HG03460 (cell line): ENCODE measurements around the gene DISP2.

Experiments used
- ATAC-seq: cut with Tn5 transposase; IDR thresholded peaks from one replicate; pipeline ENCODE4 v1.9.1; 2021; ENCODE audit not compliant: unreplicated experiment

DISP2 gene

DNA sequence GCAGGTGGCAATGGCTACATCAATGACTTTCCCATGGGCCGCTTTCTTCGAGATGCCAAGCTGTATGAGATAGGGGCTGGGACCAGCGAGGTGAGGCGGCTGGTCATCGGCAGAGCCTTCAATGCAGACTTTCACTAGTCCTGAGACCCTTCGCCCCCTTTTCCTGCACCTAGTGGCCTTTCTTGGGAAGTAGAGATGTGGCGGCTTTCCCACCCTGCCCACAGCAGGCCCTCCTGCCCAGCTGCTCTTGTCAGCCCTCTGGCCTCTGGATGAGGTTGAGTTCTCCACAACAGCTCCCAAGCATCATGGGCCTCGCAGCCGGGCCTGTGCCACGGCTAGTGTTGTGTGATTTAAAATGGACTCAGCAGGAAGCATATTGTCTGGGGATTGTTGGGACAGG, 60.1 kb downstream of the DISP2 start:
- no peak for ATAC-seq

DNA sequence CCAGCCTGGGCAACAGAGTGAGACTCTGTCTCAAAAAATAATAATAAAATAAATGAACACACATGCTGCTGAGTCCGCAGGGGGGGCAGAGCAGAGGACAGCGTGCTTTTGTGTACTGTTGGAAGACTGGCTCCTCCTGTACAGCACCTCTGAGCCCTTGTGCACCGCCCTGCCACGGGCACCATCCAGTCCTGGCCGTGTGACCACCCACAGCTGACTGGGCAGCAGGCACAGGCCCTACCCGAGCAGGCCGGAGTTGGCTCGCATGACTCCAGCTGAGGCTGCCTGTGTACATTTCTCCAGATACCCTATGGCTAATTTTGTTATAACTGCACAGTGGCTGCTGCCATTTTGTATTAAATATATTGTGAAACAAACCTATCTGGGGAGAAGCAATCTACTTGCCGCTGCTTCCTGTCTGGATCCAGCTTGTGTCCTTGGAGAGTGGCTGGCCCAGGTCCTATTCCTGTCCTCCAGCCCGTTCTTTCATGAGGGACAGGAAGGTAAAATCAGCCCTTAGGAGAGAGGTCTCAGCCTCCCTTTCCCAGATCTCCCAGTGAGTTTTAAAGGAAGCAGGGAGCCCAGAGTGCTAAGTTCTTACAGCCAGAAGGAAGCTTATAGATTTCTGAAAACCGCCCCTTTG, 62.2 kb downstream of the DISP2 start:
- no peak for ATAC-seq

DNA sequence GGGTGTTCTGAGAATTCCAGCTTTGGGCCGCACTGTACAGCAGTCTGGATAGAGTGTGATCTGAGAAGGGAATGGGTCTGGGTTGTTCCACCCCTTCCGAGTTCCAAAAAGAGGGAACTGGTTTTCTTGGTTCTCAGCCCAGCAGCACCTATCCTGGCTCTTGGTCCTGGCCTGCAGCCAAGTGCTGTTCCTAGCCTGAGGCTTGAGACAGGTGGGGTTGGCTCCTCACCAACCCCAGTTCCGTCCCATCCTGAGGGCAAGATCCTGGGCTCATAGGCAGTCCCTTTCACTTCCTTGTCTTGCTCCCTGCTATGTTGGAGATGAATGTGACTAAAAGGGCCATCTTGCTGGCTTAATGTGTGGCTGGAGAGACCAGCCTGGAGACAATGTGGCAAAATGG, 62.8 kb downstream of the DISP2 start:
- ATAC-seq = no peak

DNA sequence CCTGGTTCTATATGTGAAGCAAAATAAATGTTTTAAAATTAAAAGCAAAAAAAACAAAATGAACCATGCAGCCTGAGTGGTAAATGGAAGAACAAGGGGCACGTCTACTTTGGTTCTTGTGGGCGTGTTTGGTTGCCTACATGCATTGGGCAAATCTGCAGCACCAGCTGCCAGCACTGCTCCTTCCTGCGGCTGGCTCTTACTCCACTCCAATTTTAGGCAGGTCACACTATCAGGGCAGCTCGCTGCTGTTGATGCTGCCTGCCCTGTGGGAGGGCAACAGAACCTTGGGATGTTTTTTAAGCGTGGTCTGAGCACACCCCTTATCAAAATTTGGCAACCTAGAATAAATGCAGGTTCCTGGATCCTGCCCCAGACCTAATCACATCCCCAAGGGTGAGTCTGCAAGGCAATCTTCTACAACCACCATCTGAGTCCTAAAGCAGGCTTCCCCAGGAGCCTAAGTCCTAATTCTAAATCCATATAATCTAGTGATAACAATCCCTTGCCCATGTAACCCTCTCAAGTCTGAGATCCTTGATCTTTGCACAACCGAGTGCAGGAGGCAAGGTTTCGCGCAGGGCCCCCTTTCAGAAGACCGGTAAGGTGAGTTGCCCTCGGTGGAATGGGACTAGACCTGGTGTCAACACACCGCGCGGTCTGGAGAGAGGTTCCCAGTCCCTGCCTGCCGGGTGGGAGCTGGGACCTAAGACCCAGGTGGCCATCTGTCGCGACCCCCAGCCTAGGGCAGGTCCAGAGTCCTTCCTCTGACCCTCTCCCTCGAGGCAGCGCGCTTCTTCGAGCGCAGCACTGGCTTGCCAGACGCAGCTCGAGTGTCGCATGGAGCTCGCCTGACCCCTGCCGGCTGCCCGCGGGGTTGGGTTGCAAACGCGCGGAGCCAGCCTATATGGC, 63.5 kb downstream of the DISP2 start:
- ATAC-seq = peak; percentile 82

DNA sequence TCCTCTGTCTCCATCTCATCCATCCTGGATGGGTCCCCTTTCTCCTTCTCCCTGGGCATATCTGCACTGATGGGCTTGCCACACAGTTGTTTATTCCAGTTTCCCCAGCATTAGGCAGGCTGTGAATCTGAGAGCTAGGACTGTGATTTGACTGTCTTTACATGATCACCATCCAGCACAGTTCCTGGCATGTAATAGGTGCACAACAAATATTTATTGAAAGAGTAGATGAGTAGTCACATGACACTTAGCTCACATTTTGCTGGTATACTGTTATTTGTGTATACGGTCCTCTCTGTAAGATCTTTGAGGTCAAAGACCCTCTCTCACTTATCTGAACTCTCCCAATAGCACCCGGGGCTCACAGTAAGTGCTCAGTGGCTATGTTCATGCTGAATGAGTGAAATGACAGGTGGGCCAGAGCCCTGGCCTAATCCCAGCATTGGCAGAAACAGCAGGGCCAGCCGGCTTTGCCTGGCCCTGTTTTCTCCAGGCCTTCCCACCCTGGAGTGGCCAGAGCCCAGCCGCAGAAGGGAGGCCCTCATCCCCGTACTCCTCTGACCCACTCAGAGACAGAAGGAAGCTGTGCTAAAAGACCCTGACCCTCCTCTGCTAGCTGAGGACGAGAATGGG, 66.6 kb downstream of the DISP2 start:
- no peak for ATAC-seq

DNA sequence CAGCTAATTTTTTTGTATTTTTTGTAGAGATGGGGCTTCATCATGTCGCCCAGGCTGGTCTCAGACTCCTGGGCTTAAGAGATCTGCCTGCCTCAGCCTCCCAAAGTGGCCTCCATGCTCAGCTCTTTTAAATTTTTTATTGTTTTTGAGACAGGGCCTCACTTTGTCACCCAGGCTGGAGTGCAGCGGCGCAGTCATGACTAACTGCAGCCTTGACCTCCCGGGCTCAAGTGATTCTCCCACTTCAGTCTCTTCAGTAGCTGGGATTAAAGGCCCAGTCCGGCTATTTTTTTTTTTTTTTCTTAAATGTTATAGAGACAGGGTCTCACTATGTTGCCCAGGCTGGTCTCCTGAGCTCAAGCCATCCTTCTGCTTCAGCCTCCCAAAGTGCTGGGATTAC, 67.7 kb downstream of the DISP2 start:
- no peak for ATAC-seq

DNA sequence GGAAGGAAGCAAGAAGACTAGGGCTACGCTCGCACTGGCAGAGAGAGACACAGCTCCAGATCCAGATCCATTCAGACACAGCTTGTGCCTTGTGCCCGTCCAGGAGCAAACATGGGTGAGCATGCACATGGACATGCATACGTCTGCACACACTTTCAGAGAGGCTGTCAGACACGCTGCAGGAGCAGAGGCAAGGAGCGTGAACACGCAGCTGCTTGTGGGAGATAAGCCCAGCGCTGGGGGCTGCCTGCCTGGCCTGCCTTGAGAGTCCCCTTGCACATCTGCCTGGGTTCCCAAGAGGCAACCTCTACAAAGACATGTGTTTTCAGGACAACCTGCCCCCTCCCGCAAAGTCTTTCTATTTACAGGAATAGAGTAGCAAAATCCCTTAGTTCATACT, 69.2 kb downstream of the DISP2 start:
- no peak for ATAC-seq

DNA sequence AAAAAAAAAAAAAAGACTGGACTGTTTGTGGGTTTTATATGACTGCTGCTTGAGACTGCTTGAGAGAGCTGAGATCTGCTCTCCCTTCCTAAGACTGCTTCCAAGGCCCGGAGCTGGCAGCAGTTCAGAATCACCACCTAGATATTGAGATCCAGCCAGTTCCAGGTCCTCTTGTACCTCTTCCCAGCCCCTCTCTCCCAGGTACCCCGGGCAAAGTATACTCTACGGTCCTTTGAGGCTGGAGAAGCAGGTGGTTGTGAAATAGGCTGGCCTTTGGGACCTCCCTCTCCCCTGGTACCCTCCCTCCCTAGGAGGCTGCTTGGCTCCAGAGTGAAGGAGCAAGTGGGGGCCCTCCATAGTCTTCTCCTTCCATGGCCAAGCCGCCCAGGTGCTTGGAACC, 70.2 kb downstream of the DISP2 start:
- no peak for ATAC-seq
